H9 (cell line): ENCODE data around the gene KCNAB1. TPM values are rescaled to one million over a fixed set of nuclear protein-coding genes. Genes with fewer than 3 reads are reported as not detected.

Experiments
- DNase-seq: peaks from one replicate; pipeline ENCODE4 v3.0.0-alpha.2; 2017
- H2AFZ ChIP-seq: one replicate; pipeline ENCODE4 v1.6.1; 2013; ENCODE audit warnings: mild to moderate bottlenecking, low read length, control low read depth, moderate library complexity
- H2AK5ac ChIP-seq: 2 replicates; pipeline ENCODE4 v1.6.1; 2013; ENCODE audit warnings: low read length, control low read depth, mixed read lengths; ENCODE audit not compliant: insufficient read length
- H2BK120ac ChIP-seq: one replicate; pipeline ENCODE4 v1.6.1; 2013; ENCODE audit warnings: low read depth, mild to moderate bottlenecking, low read length, control low read depth, inconsistent platforms; ENCODE audit not compliant: poor library complexity, severe bottlenecking
- H2BK12ac ChIP-seq: 2 replicates; pipeline ENCODE4 v1.6.1; 2013; ENCODE audit warnings: low read length, control low read depth, mixed read lengths, low read depth; ENCODE audit not compliant: insufficient read length
- H2BK15ac ChIP-seq: 2 replicates; pipeline ENCODE4 v1.6.1; 2013; ENCODE audit warnings: low read depth, low read length, control low read depth
- H2BK20ac ChIP-seq: one replicate; pipeline ENCODE4 v1.6.1; 2013; ENCODE audit warnings: low read depth, mild to moderate bottlenecking, low read length, control low read depth, inconsistent platforms; ENCODE audit not compliant: poor library complexity, severe bottlenecking
- H2BK5ac ChIP-seq: 2 replicates; pipeline ENCODE4 v1.6.1; 2013; ENCODE audit warnings: low read length, control low read depth, mixed read lengths; ENCODE audit not compliant: insufficient read length
- H3K14ac ChIP-seq: 2 replicates; pipeline ENCODE4 v1.6.1; 2013; ENCODE audit warnings: low read length, control low read depth; ENCODE audit not compliant: insufficient read depth
- H3K18ac ChIP-seq: 2 replicates; pipeline ENCODE4 v1.6.1; 2013; ENCODE audit warnings: low read depth, mild to moderate bottlenecking, mixed read lengths, low read length, control low read depth; ENCODE audit not compliant: insufficient read length
- H3K23ac ChIP-seq: 2 replicates; pipeline ENCODE4 v1.6.1; 2013; ENCODE audit warnings: low read length, control low read depth, mixed read lengths, low read depth; ENCODE audit not compliant: insufficient read length
- H3K23me2 ChIP-seq: 2 replicates; pipeline ENCODE4 v1.6.1; 2013; ENCODE audit warnings: low read depth, mild to moderate bottlenecking, mixed read lengths, low read length, control low read depth; ENCODE audit not compliant: insufficient read length, poor library complexity, severe bottlenecking
- H3K27ac ChIP-seq: 2 replicates; pipeline ENCODE4 v1.5.1; 2013; ENCODE audit warnings: low read length, control low read depth, mixed read lengths, low read depth; ENCODE audit not compliant: insufficient read length
- H3K27me3 ChIP-seq: 2 replicates; pipeline ENCODE4 v1.6.1; 2013; ENCODE audit warnings: low read length, control low read depth, inconsistent platforms; ENCODE audit not compliant: insufficient read depth
- H3K4ac ChIP-seq: 2 replicates; pipeline ENCODE4 v1.6.1; 2013; ENCODE audit warnings: low read depth, mild to moderate bottlenecking, control low read depth, inconsistent platforms, low read length, moderate library complexity
- H3K4me1 ChIP-seq: 2 replicates; pipeline ENCODE4 v1.6.1; 2013; ENCODE audit warnings: low read length, control low read depth, inconsistent platforms; ENCODE audit not compliant: insufficient read depth
- H3K4me2 ChIP-seq: 2 replicates; pipeline ENCODE4 v1.6.1; 2013; ENCODE audit warnings: low read length, control low read depth, mixed read lengths; ENCODE audit not compliant: insufficient read length, insufficient read depth
- H3K56ac ChIP-seq: 2 replicates; pipeline ENCODE4 v1.6.1; 2013; ENCODE audit warnings: low read depth, mild to moderate bottlenecking, mixed read lengths, low read length, control low read depth; ENCODE audit not compliant: insufficient read length
- H3K79me1 ChIP-seq: 2 replicates; pipeline ENCODE4 v1.6.1; 2013; ENCODE audit warnings: low read depth, mild to moderate bottlenecking, moderate library complexity, low read length, control low read depth, inconsistent platforms; ENCODE audit not compliant: insufficient read depth, poor library complexity, severe bottlenecking
- H3K79me2 ChIP-seq: 2 replicates; pipeline ENCODE4 v1.6.1; 2013; ENCODE audit warnings: low read length, control low read depth, inconsistent platforms; ENCODE audit not compliant: insufficient read depth
- H3K9ac ChIP-seq: 2 replicates; pipeline ENCODE4 v1.6.1; 2013; ENCODE audit warnings: low read length, control low read depth, mixed read lengths; ENCODE audit not compliant: insufficient read length; ENCODE audit errors: extremely low read depth
- H3K9me3 ChIP-seq: one replicate; pipeline ENCODE4 v1.6.1; 2013; ENCODE audit warnings: low read depth, low read length, inconsistent platforms; ENCODE audit not compliant: control insufficient read depth
- H3T11ph ChIP-seq: one replicate; pipeline ENCODE4 v1.6.1; 2013; ENCODE audit warnings: mild to moderate bottlenecking, low read length, control low read depth, inconsistent platforms
- H4K20me1 ChIP-seq: one replicate; pipeline ENCODE4 v1.6.1; 2013; ENCODE audit not compliant: control insufficient read depth, insufficient read length, insufficient read depth
- H4K5ac ChIP-seq: 2 replicates; pipeline ENCODE4 v1.6.1; 2013; ENCODE audit warnings: low read depth, mild to moderate bottlenecking, mixed read lengths, low read length, control low read depth; ENCODE audit not compliant: insufficient read length
- H4K8ac ChIP-seq: replicated peaks from 2 replicates; pipeline ENCODE4 v1.6.1; 2013; ENCODE audit warnings: low read length, control low read depth, mixed read lengths, low read depth; ENCODE audit not compliant: insufficient read length
- H4K91ac ChIP-seq: 2 replicates; pipeline ENCODE4 v1.6.1; 2013; ENCODE audit warnings: low read depth, mild to moderate bottlenecking, moderate library complexity, mixed read lengths, low read length, control low read depth; ENCODE audit not compliant: insufficient read length
- H3K27ac Mint-ChIP-seq, 3 experiments: 2 replicates in 2 of 3; 3 replicates in 1 of 3; pipeline ENCODE4 v1.8.0; 2020 to 2021; ENCODE audit warnings: mixed read lengths in 3 of 3, mild to moderate bottlenecking in 1 of 3, moderate library complexity in 1 of 3
- H3K27me3 Mint-ChIP-seq: 2 replicates; pipeline ENCODE4 v1.8.0; 2021; ENCODE audit warnings: low read depth, mild to moderate bottlenecking, moderate library complexity, mixed read lengths
- H3K36me3 Mint-ChIP-seq, 3 experiments: 2 replicates in 2 of 3; 3 replicates in 1 of 3; pipeline ENCODE4 v1.8.0; 2020 to 2021; ENCODE audit warnings: low read depth in 3 of 3, mixed read lengths in 3 of 3; ENCODE audit not compliant: insufficient read depth in 1 of 3
- H3K4me1 Mint-ChIP-seq, 2 experiments: 2 replicates each; pipeline ENCODE4 v1.8.0; 2020; ENCODE audit warnings: mixed read lengths in 2 of 2
- H3K4me3 Mint-ChIP-seq, 2 experiments: 2 replicates in 1 of 2; 3 replicates in 1 of 2; pipeline ENCODE4 v1.8.0; 2020 to 2021; ENCODE audit warnings: mild to moderate bottlenecking in 2 of 2, mixed read lengths in 2 of 2, moderate library complexity in 1 of 2
- H3K9me3 Mint-ChIP-seq, 2 experiments: 2 replicates in 1 of 2; 3 replicates in 1 of 2; pipeline ENCODE4 v1.8.0; 2020; ENCODE audit warnings: mild to moderate bottlenecking in 2 of 2, mixed read lengths in 2 of 2, moderate library complexity in 1 of 2
- WGBS: extraction: QIAGEN DNeasy Blood & Tissue Kit; methylation state at CpG from one replicate; pipeline ENCODE4 v1.1.7; 2013; ENCODE audit warnings: missing lambda C conversion rate, low lambda C conversion rate, mixed read lengths; ENCODE audit not compliant: insufficient read length; ENCODE audit errors: extremely low coverage; 5-methylcytosine and 5-hydroxymethylcytosine counted together
- total RNA-seq: library from RNA; stranded (reverse); gene quantifications from 2 replicates; pipeline ENCODE4 v1.2.1, GENCODE V29; 2021
- TF ChIP-seq, protein P1 (sequence below): fragments of 200-600 bp; sonication (generic); conservative IDR thresholded peaks from 3 replicates; pipeline ENCODE4 v1.8.0; 2021; ENCODE audit warnings: antibody characterized with exemption, mild to moderate bottlenecking

KCNAB1 gene
- total RNA-seq, 1 experiment from 2014 or later = 3.7 TPM

DNA sequence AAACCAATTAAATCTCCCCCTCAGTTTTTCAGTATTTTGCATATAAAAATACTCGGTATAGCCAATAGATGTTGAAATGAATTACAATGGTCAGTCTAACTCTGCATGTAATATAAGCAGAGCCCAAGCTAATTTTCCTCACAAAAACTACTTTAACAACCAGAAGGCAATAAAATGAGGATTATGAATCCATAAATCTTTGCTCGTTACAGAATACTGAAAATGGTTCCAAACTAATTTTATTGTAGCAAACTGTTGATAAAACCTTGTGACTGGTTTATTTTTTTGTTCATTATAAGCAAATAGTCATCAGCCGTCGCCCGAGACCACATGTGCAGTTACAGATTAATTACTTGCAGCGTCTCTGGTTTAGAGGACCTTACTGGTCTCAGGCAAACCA is 251.3 kb downstream of the KCNAB1 start:
- peaks cover 0 to 2% (median 0%) of the 10 kb centered on the region in 3 experiments; a peak in 1 of 7 replicates for H3K36me3 Mint-ChIP-seq
- H3K56ac ChIP-seq = no peak overlapping the region
- H3K4ac ChIP-seq = no peak overlapping the region
- no peak overlapping the region for H3K4me2 ChIP-seq
- no peak overlapping the region for H3K23ac ChIP-seq
- H4K20me1 ChIP-seq = no peaks in the 10 kb centered on the region
- H3T11ph ChIP-seq = no peak overlapping the region
- peaks cover 57 to 64% of the 10 kb centered on the region in 2 experiments for H3K4me1 Mint-ChIP-seq
- H4K8ac ChIP-seq = no peak overlapping the region
- no peak overlapping the region for H3K9ac ChIP-seq
- no peaks in the 10 kb centered on the region for H3K9me3 ChIP-seq
- no peak overlapping the region for H2AK5ac ChIP-seq
- H2BK20ac ChIP-seq = no peak overlapping the region
- TF ChIP-seq, protein P1, sequence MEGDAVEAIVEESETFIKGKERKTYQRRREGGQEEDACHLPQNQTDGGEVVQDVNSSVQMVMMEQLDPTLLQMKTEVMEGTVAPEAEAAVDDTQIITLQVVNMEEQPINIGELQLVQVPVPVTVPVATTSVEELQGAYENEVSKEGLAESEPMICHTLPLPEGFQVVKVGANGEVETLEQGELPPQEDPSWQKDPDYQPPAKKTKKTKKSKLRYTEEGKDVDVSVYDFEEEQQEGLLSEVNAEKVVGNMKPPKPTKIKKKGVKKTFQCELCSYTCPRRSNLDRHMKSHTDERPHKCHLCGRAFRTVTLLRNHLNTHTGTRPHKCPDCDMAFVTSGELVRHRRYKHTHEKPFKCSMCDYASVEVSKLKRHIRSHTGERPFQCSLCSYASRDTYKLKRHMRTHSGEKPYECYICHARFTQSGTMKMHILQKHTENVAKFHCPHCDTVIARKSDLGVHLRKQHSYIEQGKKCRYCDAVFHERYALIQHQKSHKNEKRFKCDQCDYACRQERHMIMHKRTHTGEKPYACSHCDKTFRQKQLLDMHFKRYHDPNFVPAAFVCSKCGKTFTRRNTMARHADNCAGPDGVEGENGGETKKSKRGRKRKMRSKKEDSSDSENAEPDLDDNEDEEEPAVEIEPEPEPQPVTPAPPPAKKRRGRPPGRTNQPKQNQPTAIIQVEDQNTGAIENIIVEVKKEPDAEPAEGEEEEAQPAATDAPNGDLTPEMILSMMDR = no peak
- no peak overlapping the region for H2BK15ac ChIP-seq
- no peak overlapping the region for H2AFZ ChIP-seq
- H4K91ac ChIP-seq = no peak overlapping the region
- no peak overlapping the region for H3K27ac Mint-ChIP-seq
- no peak for DNase-seq
- no peaks in the 10 kb centered on the region for H3K23me2 ChIP-seq
- no peak overlapping the region for H3K18ac ChIP-seq
- no peaks in the 10 kb centered on the region for H3K27me3 ChIP-seq
- peaks cover 7% of the 10 kb centered on the region; the same call in 1 of the 2 replicates for H3K4me1 ChIP-seq
- H3K9me3 Mint-ChIP-seq = no peaks in the 10 kb centered on the region
- H3K79me2 ChIP-seq = no peaks in the 10 kb centered on the region
- H4K5ac ChIP-seq = no peak overlapping the region
- no peaks in the 10 kb centered on the region; the same call in 1 of the 2 replicates for H3K27me3 Mint-ChIP-seq
- H3K4me3 Mint-ChIP-seq = no peak overlapping the region
- no peak overlapping the region for H3K14ac ChIP-seq
- no peaks in the 10 kb centered on the region for H3K79me1 ChIP-seq
- no peak overlapping the region for H2BK5ac ChIP-seq
- no CpG with 5 or more reads among the region's 6 CpGs for WGBS
- H2BK120ac ChIP-seq = no peak overlapping the region
- H2BK12ac ChIP-seq = no peak overlapping the region
- no peak overlapping the region for H3K27ac ChIP-seq
